DMS53 treated with DMSO at 0.1 percent for 48 hours (cell line): ENCODE data around the gene ASCC2.

ENCODE experiments used
- DNase-seq: peaks from one replicate; lab custom pipeline; 2025; ENCODE audit not compliant: unreplicated experiment; lab: John Stamatoyannopoulos, UW

The ASCC2 gene

GRCh38 chr22:29821291-29822016, 16.6 kb downstream of the ASCC2 start:
- peak; percentile 79 for DNase-seq

- DNase-seq = no peak
Measured at GRCh38 chr22:29820961-29821290, 17.1 kb downstream of the ASCC2 start.

GRCh38 chr22:29819501-29819900, 18.6 kb downstream of the ASCC2 start:
- DNase-seq = no peak

- no peak for DNase-seq
Measured at GRCh38 chr22:29817724-29818123, 20.4 kb downstream of the ASCC2 start.

- no peak for DNase-seq
Measured at GRCh38 chr22:29816980-29817379, 21.1 kb downstream of the ASCC2 start.

GRCh38 chr22:29816539-29816938, 21.5 kb downstream of the ASCC2 start:
- no peak for DNase-seq

- no peak for DNase-seq
Measured at GRCh38 chr22:29816128-29816527, 21.9 kb downstream of the ASCC2 start.

GRCh38 chr22:29815580-29815979, 22.5 kb downstream of the ASCC2 start:
- DNase-seq = no peak

- DNase-seq = no peak
Measured at GRCh38 chr22:29814003-29814402, 24.1 kb downstream of the ASCC2 start.

- DNase-seq = no peak
Measured at GRCh38 chr22:29813563-29813962, 24.5 kb downstream of the ASCC2 start.

GRCh38 chr22:29813126-29813525, 24.9 kb downstream of the ASCC2 start:
- no peak for DNase-seq

GRCh38 chr22:29811377-29811776, 26.7 kb downstream of the ASCC2 start:
- no peak for DNase-seq

GRCh38 chr22:29810216-29810615, 27.9 kb downstream of the ASCC2 start:
- DNase-seq = no peak

GRCh38 chr22:29806196-29806595, 31.9 kb downstream of the ASCC2 start:
- no peak for DNase-seq

- DNase-seq = no peak
Measured at GRCh38 chr22:29804985-29805384, 33.1 kb downstream of the ASCC2 start.

GRCh38 chr22:29803190-29803589, 34.9 kb downstream of the ASCC2 start:
- DNase-seq = no peak

GRCh38 chr22:29801796-29802195, 36.3 kb downstream of the ASCC2 start:
- DNase-seq = no peak

- no peak for DNase-seq
Measured at GRCh38 chr22:29801153-29801552, 36.9 kb downstream of the ASCC2 start.

GRCh38 chr22:29799217-29799680, 38.8 kb downstream of the ASCC2 start:
- DNase-seq = peak; percentile 64

- DNase-seq = no peak
Measured at GRCh38 chr22:29798801-29799200, 39.3 kb downstream of the ASCC2 start.

- no peak for DNase-seq
Measured at GRCh38 chr22:29798318-29798717, 39.8 kb downstream of the ASCC2 start.

- no peak for DNase-seq
Measured at GRCh38 chr22:29797351-29797750, 40.7 kb downstream of the ASCC2 start.

- DNase-seq = no peak
Measured at GRCh38 chr22:29795663-29796062, 42.4 kb downstream of the ASCC2 start.
